HG03342 (cell line): Measurements from ENCODE around the gene CYSRT1.

Experiments
- ATAC-seq: cut with Tn5 transposase; IDR thresholded peaks from one replicate; pipeline ENCODE4 v1.9.1; 2021; ENCODE audit warnings: mild to moderate bottlenecking, moderate library complexity; ENCODE audit not compliant: unreplicated experiment

Gene CYSRT1

GRCh38 chr9:137223078-137223970 lies 1.6 kb upstream of the CYSRT1 start:
- ATAC-seq = peak; percentile 71

GRCh38 chr9:137225699-137226331 lies 841 bp downstream of the CYSRT1 start:
- ATAC-seq = no peak

- ATAC-seq = no peak
Measured at GRCh38 chr9:137226338-137227053, 1.5 kb downstream of the CYSRT1 start.

- no peak for ATAC-seq
Measured at GRCh38 chr9:137227054-137227852, 2.3 kb downstream of the CYSRT1 start, which contains the start of gene RNF224. Gene RNF224 (plus strand): TSS chr9:137227502. CDS start chr9:137228336, 834 bp downstream.

GRCh38 chr9:137227853-137228505 lies 3.0 kb downstream of the CYSRT1 start:
- no peak for ATAC-seq

- no peak for ATAC-seq
Measured at GRCh38 chr9:137228506-137228967, 3.6 kb downstream of the CYSRT1 start.

GRCh38 chr9:137228968-137229896 lies 4.3 kb downstream of the CYSRT1 start:
- no peak for ATAC-seq

- no peak for ATAC-seq
Measured at GRCh38 chr9:137229903-137230704, 5.1 kb downstream of the CYSRT1 start.

- no peak for ATAC-seq
Measured at GRCh38 chr9:137230705-137231371, 5.9 kb downstream of the CYSRT1 start, which contains the start of gene SLC34A3. Gene SLC34A3 (plus strand): TSS chr9:137230901. CDS start chr9:137231703, 802 bp downstream.

- no peak for ATAC-seq
Measured at GRCh38 chr9:137231372-137232039, 6.5 kb downstream of the CYSRT1 start.

- ATAC-seq = no peak
Measured at GRCh38 chr9:137232101-137232500, 7.1 kb downstream of the CYSRT1 start.

GRCh38 chr9:137232510-137232909 lies 7.5 kb downstream of the CYSRT1 start:
- ATAC-seq = no peak

GRCh38 chr9:137233143-137233980 lies 8.4 kb downstream of the CYSRT1 start:
- no peak for ATAC-seq

- ATAC-seq = no peak
Measured at GRCh38 chr9:137234055-137234697, 9.2 kb downstream of the CYSRT1 start.

- ATAC-seq = no peak
Measured at GRCh38 chr9:137234758-137235423, 9.9 kb downstream of the CYSRT1 start.
